MV-4-11 (cell line): Measurements from ENCODE around the gene CFAP54.
"Not testable (repeated sequence)": the region's sequence is repeated elsewhere in the genome, so short reads cannot be mapped to it uniquely, and the experiment has no call there.

ENCODE experiments used
- DNase-seq: peaks from one replicate; lab custom pipeline; 2025; lab: John Stamatoyannopoulos, UW

CFAP54 gene

DNA sequence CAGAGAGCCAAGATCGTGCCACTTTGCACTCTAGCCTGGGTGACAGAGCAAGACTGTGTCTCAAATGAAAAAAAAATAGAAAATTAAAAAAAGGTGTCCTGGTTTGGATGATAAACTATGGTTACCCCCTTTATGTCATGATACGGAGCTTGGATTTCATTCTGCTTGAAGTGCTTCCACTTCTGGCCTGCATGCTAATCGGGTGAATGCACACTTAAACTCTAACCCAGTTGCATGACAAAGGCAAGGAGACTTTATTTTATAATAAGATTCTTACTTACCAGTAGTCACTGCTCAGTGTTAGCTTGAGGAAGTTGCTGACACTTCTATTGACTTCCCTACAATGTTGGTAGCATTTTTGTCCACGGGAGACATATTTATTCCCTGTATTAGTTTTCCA lies 24.3 kb downstream of the CFAP54 start:
- no peak for DNase-seq

DNA sequence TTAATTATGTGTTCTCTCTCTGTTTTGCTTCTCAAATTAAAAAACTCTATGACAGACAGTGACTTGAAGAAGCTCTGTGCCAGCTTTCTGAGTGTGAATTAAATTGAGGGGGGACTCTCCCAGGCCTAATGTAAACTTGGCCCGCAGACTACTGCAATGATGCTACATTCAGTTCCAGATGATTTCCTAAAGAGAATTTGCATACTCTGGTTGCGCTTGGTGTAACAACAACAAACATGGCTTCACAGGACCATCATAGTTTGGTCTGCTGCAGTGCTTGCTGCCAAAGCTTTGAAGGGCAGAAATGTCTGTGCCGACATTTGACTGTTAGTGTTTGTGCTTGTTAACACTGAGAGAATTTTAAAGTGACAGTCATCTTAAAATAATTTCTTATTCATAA lies 25.0 kb downstream of the CFAP54 start:
- DNase-seq, result no peak

DNA sequence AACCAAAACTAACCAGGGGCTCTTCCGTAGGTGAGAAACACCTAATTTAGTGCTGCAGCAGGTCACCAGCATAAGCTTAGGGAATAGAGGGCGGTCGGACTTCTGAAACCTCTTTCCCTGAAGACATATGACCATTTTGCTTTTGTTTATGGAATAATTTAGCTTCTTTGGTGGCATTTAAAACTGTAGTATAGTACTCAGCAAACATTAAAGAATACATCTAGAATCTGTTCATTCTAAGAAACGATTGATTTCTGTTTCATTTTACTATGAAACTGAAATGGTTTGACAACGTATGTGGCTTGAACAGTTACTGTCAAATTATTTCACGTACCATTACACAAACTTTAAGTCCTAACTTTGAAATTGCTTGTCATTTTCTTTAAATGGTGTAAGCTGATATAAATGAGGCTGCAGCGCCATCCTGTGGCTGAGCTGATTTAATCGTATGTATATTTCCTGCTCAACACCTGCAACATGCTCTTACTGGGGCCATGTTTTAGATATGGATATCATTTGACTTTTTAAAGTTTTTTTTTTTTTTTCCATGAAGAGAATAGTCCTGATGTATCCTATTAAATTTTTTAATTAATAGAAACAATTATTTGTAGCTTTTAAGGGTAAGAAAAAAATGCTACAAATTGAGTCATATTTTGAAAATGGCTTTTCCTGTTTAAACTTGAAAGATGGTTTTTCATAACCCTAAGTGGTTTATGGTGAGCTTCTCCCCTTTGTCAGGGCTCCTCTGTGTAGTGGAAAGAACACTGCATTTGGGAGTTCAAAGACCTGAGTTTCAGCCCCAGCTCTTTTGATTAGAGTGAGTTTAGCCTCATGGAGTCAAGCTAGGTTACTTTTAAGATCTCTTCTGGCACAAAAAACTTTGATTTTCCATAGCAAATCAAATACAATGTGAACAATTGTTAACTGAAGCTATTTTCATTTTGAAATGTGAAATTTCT lies 27.4 kb downstream of the CFAP54 start:
- DNase-seq, result peak; percentile 72

DNA sequence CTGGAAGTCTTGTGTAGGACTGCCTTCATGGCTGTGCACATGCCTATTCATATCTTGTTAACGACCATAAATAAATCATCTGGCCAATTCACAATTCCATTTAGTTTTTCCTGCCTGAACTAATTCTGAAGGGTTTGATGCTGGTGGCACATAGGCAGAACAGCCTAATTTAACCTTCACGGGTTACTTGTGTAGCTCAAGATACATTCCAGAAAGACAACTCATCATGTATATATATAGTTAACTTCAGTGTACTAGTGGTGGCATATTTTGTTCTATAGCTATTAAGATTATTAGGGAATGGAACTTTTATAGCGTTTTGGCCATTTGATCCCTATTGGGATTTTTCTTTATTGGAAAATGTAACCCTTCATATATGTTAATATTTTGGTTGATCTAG lies 31.4 kb downstream of the CFAP54 start:
- DNase-seq, result no peak

DNA sequence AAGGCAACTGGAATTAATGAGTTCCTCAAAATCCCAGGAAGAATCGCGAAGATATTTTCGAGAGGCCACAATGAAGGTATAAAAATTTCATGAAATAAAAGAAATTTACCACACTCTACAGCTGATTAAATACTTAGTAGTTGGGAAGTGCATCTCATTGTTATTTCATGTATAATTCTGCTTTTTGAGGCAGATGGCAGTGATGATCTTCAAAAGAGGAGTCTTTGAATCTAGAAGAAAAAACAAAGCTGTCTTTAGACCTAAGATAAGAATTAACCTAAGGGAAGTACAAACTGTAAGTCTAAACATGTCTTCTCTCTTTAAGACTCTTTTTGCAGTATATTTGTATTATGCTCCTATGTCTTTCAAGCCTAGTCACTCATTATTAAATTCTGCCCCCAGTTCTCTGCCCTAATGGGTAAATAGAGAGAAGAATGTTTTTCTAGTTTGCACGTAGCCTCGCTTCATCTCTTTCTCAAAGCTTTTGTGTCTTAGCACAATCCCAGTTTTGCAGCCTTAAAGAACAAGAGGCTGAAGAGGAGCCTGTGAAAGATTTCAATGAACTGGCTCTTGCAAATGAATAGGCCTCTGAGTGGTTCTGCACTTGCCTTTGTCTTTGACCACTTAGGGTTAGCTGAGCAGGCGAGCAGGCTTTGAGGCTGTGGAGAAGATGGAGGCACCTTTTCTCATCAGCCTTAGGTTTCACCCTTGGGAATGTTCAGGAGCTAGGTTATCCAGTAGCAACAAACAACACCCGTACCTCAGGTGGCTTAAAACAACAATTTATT lies 32.7 kb downstream of the CFAP54 start:
- no peak for DNase-seq

DNA sequence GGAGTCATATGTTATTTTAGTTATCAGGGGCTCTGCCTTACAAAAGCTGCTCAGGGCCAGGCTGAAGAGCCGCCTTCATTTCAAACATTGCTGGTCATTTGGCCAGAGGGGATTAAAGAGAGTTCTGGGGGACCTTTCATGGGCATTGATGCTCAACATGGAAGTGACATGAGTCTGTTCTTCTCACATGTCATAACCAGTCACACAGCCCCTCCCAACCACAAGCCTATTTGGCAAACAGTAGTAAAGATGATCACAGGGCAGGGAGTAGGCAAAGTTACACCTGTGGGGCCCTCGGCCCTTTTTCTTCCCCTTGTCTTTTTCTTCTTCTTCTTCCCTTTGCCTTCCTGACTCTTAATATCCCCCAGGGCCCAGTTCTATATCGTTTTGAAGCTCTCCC lies 33.3 kb downstream of the CFAP54 start:
- no peak for DNase-seq

DNA sequence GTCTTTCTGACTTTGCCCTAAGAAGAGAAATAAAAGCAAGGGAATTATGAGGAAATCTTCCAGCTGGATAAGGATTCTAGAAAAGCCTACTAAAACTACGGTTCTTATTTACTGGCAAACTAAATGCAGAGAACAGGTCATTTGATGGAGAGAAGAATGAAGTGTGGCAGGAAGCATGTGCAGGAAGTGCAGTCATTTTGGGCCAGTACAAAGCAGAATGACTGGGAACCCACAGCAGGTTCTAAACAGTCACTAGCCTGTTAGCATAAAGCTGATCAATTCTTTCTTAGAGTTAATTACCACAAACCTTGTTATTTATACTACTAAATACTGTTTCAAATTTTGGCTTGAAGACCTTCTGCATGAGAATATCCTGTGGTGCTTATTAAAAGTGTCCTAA lies 36.7 kb downstream of the CFAP54 start:
- no peak for DNase-seq

DNA sequence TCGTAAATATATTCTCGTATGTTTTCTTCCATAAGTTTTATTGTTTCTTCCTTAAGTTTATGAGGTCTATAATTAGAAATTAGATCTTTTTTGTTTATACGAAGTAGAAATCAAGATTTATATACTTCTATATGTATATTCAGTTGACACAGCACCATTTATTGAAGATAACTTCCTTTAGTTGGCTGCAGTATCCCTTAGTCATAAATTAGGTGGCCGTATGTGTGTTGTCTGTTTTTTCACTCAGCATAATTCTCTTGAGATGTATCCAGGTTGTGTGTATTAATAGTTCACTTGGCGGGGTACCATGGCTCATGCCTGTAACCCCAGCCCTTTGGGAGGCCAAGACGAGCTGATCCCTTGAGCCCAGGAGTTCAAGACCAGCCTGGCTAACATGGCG lies 40.5 kb downstream of the CFAP54 start:
- DNase-seq, result no peak

DNA sequence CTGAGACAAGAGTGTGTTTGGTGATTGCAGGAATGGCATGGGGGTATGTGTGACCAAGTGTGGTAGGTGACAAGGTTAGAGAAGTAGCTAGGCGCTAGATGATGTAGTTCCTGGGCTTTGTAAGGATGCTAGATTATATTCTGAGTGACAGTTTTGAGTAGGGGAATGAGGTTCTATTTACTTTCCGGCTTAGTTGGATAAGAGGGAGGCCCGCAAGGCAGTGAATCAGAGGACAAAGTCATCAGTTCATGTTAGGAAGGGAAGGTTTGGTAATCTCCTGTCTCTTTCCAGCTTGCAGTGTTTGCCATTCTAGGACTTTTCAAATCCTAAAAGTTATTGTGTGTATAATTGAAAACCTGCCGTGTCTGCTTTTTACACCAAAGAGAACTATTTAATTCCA lies 45.0 kb downstream of the CFAP54 start:
- DNase-seq, result no peak

DNA sequence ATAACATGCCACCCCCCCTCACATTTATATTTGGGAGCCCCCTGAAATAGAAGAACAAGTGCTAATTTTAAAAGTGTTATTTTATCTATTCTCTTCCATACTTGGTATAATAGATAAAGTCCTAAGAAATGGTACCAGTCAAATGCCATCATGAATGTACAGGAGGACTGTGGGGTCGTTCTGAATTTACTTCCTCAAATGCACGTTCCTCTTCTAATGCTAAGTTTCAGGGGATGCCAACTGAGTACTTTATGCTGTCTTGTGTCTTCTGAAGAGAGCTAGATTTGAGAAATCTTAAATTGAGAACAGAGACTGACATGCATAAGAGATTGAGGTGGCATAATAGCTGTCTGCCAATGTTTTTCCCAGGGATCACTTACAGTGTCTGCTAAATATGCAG lies 59.0 kb downstream of the CFAP54 start:
- peak; percentile 5 for DNase-seq

DNA sequence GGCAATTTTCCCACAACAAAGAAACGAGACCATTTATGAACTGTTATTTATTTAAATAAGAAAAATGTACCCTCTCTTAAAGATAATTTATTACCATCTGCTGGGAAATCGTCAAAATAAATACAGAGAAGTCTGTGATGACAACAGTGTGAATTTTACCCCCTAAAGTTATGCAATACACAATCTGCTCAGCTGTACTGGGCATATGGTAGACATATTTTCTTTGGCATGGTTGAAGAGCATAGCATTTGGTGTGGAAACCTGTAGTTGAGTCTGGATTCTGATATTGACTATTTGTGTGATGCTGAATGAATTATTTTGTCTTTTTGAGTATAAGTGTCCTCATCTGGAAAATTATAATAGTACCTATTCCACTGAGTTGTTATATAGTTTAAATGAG lies 60.0 kb downstream of the CFAP54 start:
- no peak for DNase-seq

DNA sequence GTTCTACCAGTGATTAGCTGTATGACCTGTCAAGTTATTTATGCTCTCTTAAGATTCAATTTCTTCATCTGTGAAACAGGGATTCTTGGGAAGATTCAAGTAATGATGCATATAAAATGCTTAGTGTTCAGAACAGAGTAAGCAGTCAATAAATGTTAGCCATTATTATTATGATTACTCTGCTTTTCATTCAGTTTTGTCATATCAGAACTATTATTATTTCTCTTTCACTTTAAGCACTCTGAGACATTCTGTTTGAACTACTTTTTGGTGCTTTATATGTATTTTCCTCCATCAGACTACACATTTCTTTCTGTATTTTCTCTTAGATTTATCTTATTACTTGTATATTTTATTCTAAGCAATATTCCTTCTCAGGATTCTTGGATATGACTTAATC lies 81.2 kb downstream of the CFAP54 start:
- no peak for DNase-seq

DNA sequence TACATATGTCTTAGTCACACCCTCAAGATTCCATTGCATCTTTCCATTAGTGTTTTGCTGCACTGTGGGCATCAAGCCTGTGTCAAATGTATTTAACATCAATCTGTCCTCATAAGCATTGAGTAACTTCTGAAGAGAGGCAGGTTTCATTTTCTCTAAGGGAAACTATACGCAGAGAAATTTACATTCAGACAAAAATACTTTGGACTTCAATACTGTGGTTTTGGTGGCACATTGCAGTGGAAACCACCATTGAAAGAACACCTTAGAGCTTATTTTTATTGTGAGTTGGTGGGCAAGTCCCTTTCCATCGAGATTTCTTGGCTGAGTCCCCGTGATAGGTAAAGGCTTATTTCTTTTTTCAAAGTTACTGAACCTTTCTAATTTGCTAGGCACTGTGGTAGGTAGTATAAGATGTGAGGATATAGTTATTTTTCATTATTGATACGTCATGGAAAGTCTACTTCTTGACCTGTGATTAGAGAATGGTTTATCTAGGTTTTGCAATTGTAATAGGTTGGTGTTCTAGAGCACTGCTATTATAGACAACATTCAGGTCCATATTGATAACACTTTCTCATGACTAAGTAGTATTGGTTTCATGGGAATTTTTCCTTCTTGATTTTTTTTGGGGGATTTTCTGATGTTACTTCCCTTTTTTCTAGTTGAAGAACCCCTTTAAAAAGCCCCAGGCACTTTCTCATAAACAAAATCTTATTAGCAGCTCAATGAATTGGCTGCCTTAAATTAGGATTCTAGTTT lies 81.9 kb downstream of the CFAP54 start:
- no peak for DNase-seq

DNA sequence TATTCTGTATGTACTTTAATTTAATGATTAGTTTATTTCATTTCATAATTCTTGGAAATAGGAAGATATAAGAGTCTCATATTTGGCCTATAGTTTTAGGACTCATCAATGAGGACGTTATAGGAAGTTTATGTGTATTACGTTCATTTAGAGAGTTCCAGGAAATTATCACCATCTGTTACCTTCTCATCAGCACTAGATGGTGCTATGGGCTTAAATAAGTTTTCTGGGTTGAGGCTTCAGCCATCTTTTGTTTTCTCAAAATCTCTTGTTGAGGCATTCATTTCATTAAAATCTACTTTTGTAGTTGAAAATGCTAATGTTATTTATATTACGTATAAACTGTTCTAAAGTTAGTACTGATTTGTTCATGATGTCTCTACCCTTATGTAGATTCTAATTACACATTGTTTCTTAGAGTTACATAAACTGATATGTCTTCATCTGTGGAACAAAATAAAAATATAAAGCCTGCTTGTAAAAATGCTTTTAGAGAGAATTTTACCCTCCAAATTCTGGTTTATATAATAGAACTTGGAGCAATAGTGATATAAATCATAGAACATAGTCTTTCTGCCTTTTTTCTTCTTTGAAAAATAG lies 89.2 kb downstream of the CFAP54 start:
- peak; percentile 26 for DNase-seq

DNA sequence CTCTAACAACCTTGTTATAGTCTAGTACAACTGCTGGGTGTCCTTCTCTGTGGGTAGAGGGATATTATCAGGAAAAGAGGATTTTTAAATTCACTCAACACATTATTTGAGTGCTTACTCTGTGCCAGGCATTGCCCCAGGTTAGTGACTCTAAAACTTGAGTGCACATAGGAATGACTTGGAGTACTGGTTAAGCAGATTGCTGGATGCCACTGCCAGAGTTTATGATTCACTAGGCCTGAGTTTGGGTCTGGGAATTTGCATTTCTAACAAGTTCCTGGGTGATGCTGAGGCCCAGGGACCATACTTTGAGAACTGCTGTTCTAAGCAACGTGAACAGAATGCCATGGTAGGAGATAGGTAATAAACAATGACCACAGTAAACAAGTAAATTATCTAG lies 96.6 kb downstream of the CFAP54 start:
- no peak for DNase-seq

DNA sequence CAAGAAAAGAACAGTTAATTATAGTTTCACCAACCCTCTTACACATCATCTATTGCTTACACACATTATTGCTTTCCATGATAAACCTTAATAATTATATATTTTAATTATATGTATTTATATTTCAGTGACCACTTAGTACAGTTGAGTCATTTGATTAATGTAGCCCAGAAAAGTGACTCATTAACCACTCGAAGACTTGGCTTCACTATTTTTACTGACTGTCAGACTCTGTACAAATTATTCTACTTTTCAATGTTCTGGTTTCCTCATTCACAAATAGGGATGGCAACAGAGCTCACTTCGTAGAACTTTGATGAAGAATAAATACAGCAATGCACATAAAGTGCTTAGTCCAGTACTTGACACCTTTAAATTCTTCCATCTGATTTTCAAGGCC lies 98.3 kb downstream of the CFAP54 start:
- DNase-seq, result no peak

DNA sequence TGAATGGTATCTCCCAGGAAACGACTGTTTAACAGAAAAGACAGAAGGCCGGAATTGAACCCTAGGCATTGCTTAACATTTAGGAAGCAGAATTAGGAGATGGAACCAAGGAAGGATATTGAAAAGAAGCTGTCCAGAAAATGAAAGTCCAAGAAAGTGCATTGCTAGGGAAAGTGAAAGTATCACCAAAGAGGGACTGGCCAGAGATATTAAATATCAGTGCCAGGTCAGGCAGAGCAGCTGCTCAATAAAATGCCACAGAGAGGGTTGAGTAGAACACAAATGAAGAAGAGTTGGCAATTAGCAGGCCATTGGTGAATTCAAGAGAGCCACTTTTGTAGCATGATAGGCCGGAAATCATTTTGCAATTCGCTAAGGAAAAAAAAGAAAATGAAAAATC lies 101.6 kb downstream of the CFAP54 start:
- DNase-seq, result no peak

DNA sequence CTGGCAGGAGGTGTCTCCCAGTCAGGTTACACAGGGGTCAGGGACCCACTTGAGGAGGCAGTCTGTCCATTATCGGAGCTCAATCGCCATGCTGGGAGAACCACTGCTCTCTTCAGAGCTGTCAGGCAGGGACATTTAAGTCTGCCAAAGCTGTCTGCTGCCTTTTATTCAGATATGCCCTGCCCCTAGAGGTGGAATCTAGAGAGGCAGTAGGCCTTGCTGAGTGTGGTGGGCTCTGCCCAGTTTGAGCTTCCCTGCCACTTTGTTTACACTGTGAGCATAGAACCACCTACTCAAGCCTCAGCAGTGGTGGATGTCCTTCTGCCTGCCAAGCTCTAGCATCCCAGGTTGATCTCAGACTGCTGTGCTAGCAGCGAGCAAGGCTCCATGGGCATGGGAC lies 115.0 kb downstream of the CFAP54 start:
- not testable (repeated sequence) for DNase-seq

DNA sequence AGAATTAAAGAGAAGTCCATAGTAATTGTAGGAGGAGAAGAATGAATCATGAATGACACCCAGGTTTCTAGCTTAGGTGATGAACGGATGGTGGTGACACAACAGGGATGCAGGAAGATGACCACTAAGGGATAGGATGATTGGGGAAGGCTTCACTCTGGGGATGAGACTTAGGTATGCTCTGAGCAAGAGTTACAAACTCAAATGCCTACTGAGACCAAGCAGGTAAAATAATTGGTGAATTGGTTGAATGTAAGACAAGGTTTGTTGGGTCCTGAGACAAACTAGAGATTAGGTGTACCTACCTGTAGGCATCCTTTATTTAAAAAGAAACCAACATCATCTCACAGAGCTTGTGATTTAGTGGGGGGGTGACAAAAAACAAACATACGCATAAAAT lies 116.3 kb downstream of the CFAP54 start:
- no peak for DNase-seq

DNA sequence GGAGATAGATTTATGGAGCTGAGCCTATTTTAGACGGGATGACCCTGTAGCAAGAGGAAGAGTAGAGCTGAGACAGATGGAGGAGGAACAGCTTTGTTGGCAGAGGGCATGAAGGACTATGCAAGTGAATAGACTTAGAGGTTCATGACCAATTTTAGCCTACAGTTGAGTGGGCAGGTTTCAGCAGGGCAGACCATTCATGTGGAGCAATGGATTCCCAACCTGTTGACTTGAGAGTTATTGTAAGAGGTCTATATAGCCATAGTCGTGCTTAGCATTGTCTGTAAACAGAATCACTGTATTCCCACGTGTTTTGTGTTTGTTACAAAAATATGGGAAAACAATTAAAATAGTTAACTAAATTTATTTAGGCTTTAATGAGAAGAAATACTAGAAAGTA lies 116.8 kb downstream of the CFAP54 start:
- no peak for DNase-seq

DNA sequence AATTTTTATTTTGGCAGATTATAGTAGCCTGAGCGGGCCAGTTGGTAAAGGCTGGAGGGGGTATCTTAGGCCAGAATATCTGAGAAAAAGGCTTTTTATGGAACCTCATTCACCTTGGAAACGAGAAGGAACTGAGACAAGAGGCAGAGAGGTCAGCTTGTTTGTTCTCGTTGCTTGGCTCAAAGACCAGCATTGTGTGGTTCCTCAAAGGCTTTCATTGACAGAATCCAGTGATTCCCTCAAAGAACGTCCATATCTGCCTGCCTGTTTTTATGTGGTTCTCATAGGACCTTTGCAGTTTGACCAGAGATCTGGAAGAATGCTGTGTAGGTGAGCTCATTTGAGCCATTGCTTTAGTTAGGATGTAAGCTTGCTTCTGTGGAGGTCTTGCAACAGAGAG lies 117.3 kb downstream of the CFAP54 start:
- no peak for DNase-seq

DNA sequence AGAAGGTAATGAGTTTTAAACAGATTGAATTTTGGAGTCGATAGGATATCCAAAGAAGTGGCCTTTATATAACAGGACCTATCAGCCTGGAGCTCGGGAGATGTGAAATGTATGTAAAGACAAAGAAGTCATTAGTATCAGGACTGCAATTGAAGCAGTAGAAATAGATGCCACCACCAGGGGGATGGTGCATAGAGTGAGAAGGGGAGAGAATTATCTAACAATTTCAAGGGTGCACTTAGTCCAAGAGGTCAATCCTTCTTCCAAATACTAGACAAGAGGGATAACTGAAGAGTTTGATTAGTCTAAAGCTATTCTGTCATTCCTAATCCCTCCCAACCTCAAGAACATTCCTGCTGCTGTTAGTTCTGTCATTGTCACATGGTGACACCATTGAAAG lies 127.8 kb downstream of the CFAP54 start:
- no peak for DNase-seq
